Mesendoderm (in vitro differentiated cells): Measurements from ENCODE around the gene NME1.
"Not testable (repeated sequence)": the region's sequence is repeated elsewhere in the genome, so short reads cannot be mapped to it uniquely, and the experiment has no call there.

Experiments used
- DNase-seq: peaks from one replicate; pipeline ENCODE4 v3.0.0; 2013
- H2AK5ac ChIP-seq: 2 replicates; pipeline ENCODE4 v1.6.1; 2013; ENCODE audit warnings: low read length, inconsistent platforms
- H2BK120ac ChIP-seq: 2 replicates; pipeline ENCODE4 v1.6.1; 2013; ENCODE audit warnings: low read depth, mild to moderate bottlenecking, low read length, moderate library complexity, mixed read lengths
- H2BK15ac ChIP-seq: replicated peaks from 2 replicates; pipeline ENCODE4 v1.6.1; 2013; ENCODE audit warnings: low read depth, mild to moderate bottlenecking, moderate library complexity
- H2BK5ac ChIP-seq: 2 replicates; pipeline ENCODE4 v1.6.1; 2013; ENCODE audit warnings: low read length, inconsistent platforms
- H3K18ac ChIP-seq: 2 replicates; pipeline ENCODE4 v1.6.1; 2013; ENCODE audit warnings: mild to moderate bottlenecking, low read length, mixed read lengths
- H3K23ac ChIP-seq: one replicate; pipeline ENCODE4 v1.6.1; 2013; ENCODE audit warnings: low read length
- H3K27ac ChIP-seq: 2 replicates; pipeline ENCODE4 v1.5.1; 2013; ENCODE audit warnings: low read depth, mild to moderate bottlenecking, inconsistent platforms, low read length, moderate library complexity
- H3K27me3 ChIP-seq: 2 replicates; pipeline ENCODE4 v1.6.1; 2013; ENCODE audit warnings: low read length, control low read depth, mild to moderate bottlenecking, inconsistent platforms; ENCODE audit not compliant: insufficient read depth, poor library complexity
- H3K36me3 ChIP-seq: 2 replicates; pipeline ENCODE4 v1.6.1; 2013; ENCODE audit warnings: low read length, inconsistent platforms; ENCODE audit not compliant: control insufficient read depth, insufficient read depth
- H3K4ac ChIP-seq: one replicate; pipeline ENCODE4 v1.6.1; 2013; ENCODE audit warnings: low read depth, mild to moderate bottlenecking, low read length, moderate library complexity
- H3K4me1 ChIP-seq: 2 replicates; pipeline ENCODE4 v1.6.1; 2013; ENCODE audit warnings: low read depth, low read length, inconsistent platforms; ENCODE audit not compliant: control insufficient read depth
- H3K4me2 ChIP-seq: 2 replicates; pipeline ENCODE4 v1.6.1; 2013; ENCODE audit warnings: low read length
- H3K4me3 ChIP-seq: 2 replicates; pipeline ENCODE4 v1.5.1; 2013; ENCODE audit warnings: mild to moderate bottlenecking, low read length
- H3K56ac ChIP-seq: one replicate; pipeline ENCODE4 v1.6.1; 2013; ENCODE audit warnings: low read length
- H3K79me1 ChIP-seq: 2 replicates; pipeline ENCODE4 v1.6.1; 2013; ENCODE audit warnings: low read length, inconsistent platforms
- H3K79me2 ChIP-seq: 2 replicates; pipeline ENCODE4 v1.6.1; 2013; ENCODE audit warnings: mild to moderate bottlenecking, low read length; ENCODE audit not compliant: control insufficient read depth, insufficient read depth
- H3K9ac ChIP-seq: 2 replicates; pipeline ENCODE4 v1.6.1; 2013; ENCODE audit warnings: low read length, inconsistent platforms
- H4K5ac ChIP-seq: one replicate; pipeline ENCODE4 v1.6.1; 2013; ENCODE audit warnings: low read length
- H4K8ac ChIP-seq: one replicate; pipeline ENCODE4 v1.6.1; 2013; ENCODE audit warnings: low read depth, mild to moderate bottlenecking, control low read depth, low read length, moderate library complexity
- WGBS: extraction: QIAGEN DNeasy Blood & Tissue Kit; methylation state at CpG from one replicate; pipeline ENCODE4 v1.1.7; 2013; ENCODE audit warnings: low lambda C conversion rate, missing lambda C conversion rate; ENCODE audit not compliant: insufficient coverage; ENCODE audit errors: extremely low coverage; 5-methylcytosine and 5-hydroxymethylcytosine counted together

The NME1 gene

DNA sequence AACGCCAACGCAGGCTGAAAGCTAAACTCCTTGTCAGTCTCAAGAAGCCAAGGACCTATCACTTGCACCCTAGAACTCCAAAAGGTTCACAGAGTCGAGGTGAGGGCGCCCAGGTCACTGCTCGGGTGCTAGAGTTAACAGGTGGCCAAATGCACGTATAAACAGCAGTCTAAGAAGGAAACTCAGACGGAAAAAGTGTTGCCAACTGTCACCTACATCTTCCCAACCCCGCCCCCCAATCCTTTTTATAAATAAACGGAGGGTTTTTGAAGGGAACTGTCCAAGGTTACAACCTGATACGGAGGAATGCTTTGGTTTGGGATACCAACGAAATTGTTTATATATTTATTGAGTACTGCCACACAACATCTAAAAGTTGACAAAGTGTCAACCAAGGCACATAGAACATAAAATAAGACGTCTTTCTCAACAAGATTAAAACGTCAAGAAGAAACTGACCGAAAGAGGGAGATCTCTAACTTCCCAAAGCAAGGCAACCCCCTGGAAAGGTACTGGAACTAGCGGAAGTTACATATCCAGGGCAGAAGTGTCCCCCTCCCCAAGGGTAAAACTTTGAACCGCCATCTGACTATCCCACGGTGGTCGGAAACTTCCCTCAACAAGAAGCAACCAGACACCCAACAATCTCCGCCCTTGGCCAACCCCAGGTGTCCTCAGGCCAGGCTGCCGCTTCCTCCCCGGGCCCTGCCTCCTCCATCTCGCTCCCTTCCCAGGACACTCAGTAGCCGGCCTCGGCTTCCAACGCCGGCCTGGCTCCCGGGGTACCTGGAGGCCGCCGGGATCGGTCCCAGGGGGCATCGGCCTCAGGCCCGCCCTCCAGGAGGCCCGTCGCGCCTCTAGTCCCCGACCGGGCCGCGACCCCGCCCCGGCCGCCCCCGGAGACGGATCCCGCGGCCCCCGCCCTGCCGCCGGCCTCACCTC is 33.7 kb upstream of the NME1 start:
- no peak overlapping the region for H2BK5ac ChIP-seq
- no peaks in the 10 kb centered on the region for H3K36me3 ChIP-seq
- H3K4me2 ChIP-seq, result peak overlapping the region; percentile 69
- no CpG with 5 or more reads among the region's 49 CpGs for WGBS
- H2BK15ac ChIP-seq, result no peak overlapping the region
- no peak overlapping the region for H2AK5ac ChIP-seq
- H3K79me2 ChIP-seq, result peaks cover 27% of the 10 kb centered on the region
- H3K23ac ChIP-seq, result peak overlapping the region; percentile 45
- H3K79me1 ChIP-seq, result peaks cover 14% of the 10 kb centered on the region
- peak overlapping the region; percentile 96 for H3K9ac ChIP-seq
- peak; percentile 86 for DNase-seq
- H3K27ac ChIP-seq, result peak overlapping the region; percentile 71
- no peaks in the 10 kb centered on the region for H3K27me3 ChIP-seq
- H3K4ac ChIP-seq, result no peak overlapping the region
- no peak overlapping the region for H2BK120ac ChIP-seq
- H3K18ac ChIP-seq, result peak overlapping the region; percentile 62
- H3K56ac ChIP-seq, result peak overlapping the region; percentile 98
- H3K4me1 ChIP-seq, result peaks cover 2% of the 10 kb centered on the region
- H4K5ac ChIP-seq, result no peak overlapping the region
- H3K4me3 ChIP-seq, result peak overlapping the region; percentile 98
- no peak overlapping the region for H4K8ac ChIP-seq

DNA sequence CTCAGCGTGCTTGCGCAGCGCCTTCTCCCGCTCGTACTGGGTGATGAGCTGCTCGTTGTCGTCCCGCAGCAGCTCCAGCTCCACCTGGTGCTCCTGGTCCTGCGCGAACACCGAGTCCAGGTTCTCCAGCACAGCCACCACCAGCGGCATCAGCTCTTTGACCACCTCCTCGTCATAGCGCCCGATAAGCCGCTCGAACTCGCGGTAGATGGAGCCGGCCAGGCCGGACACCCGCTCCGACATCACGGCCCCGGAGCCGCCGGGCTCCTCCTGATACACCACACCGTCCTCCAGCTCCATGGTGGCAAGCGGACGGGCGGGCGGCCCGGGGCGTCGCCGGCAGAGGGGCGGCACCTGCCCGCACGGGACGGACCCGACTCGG is 33.0 kb upstream of the NME1 start:
- Histone ChIP-seq H2AK5ac (no peak overlapping the region), H3K9ac (peak overlapping the region; percentile 96), H3K79me1 (peaks cover 11% of the 10 kb centered on the region), H2BK15ac (no peak overlapping the region), H2BK5ac (no peak overlapping the region), H3K4me1 (peaks cover 2% of the 10 kb centered on the region), H3K27ac (peak overlapping the region; percentile 71), H4K8ac (no peak overlapping the region), H2BK120ac (no peak overlapping the region), H3K23ac (peak overlapping the region; percentile 45), H3K4ac (no peak overlapping the region), H3K36me3 (no peaks in the 10 kb centered on the region), H3K27me3 (no peaks in the 10 kb centered on the region), H3K4me2 (peak overlapping the region; percentile 56), H3K56ac (peak overlapping the region; percentile 98), H3K4me3 (peak overlapping the region; percentile 98), H3K18ac (peak overlapping the region; percentile 62), H4K5ac (no peak overlapping the region), H3K79me2 (peaks cover 24% of the 10 kb centered on the region)
- peak; percentile 71 for DNase-seq
- WGBS, result no CpG with 5 or more reads among the region's 42 CpGs

DNA sequence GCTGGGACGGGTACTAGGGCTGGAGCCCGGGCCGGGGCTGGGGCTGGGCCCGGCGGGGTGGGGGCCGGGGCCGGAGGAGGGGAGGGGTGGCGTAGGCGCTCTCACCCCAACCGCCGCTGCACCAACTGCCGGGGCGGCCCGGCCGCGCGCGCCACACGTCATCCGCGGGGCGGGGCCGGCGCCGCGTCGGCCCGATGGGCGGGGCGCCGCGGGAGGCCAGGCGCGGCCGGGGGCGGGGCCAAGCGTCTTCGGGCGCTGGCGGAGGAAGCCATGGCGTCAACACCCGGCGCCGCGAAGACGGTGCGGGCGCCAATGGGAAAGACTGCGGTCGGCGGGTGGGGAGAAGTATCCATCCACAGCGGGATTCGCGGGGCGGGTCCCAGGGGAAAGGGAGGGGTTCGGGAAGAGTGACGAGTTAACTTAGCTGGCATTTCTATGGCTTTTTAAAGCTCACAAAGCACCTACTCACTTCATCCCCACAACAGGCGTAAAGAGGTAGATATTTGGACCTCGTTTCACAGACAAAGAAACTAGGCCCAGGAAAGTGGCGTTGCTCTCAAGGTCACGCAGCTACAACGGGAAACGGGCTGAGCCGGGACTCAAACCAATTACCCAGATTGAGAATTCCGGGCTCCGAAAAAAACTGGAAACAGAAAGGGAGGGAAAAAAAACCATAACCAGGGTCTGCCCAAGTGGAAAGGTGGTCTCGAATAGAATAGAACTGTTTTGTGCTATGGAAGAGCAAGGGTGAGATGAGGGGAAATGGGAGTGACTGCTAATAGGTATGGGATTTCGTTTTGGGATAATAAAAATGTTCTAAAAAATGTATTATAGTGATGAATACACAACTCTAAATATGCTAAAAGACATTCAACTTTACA is 32.4 kb upstream of the NME1 start, which contains the start of gene SPAG9:
SPAG9 (minus strand) TSS at position 130 of the 881 bp plus-strand sequence. CDS start 212 bp downstream, outside the sequence.
- Histone ChIP-seq H4K8ac (no peak within 1 kb of the TSS), H3K23ac (peak within 1 kb of the TSS; percentile 45), H3K79me2 (peaks cover 24% of the 10 kb centered on the region), H3K27me3 (no peaks in the 10 kb centered on the region), H2BK5ac (peak within 1 kb of the TSS; percentile 8), H3K4ac (peak within 1 kb of the TSS; percentile 43), H3K79me1 (peaks cover 11% of the 10 kb centered on the region), H2AK5ac (no peak within 1 kb of the TSS), H3K27ac (peak within 1 kb of the TSS; percentile 85), H2BK15ac (no peak within 1 kb of the TSS), H3K18ac (peak within 1 kb of the TSS; percentile 75), H4K5ac (peak within 1 kb of the TSS; percentile 1), H3K4me3 (peak within 1 kb of the TSS; percentile 98), H3K9ac (peak within 1 kb of the TSS; percentile 96), H2BK120ac (no peak within 1 kb of the TSS), H3K36me3 (no peaks in the 10 kb centered on the region), H3K56ac (peak within 1 kb of the TSS; percentile 98), H3K4me2 (peak within 1 kb of the TSS; percentile 98), H3K4me1 (peaks cover 2% of the 10 kb centered on the region)
- no CpG with 5 or more reads among the region's 68 CpGs for WGBS
- DNase-seq, result peak; percentile 96

DNA sequence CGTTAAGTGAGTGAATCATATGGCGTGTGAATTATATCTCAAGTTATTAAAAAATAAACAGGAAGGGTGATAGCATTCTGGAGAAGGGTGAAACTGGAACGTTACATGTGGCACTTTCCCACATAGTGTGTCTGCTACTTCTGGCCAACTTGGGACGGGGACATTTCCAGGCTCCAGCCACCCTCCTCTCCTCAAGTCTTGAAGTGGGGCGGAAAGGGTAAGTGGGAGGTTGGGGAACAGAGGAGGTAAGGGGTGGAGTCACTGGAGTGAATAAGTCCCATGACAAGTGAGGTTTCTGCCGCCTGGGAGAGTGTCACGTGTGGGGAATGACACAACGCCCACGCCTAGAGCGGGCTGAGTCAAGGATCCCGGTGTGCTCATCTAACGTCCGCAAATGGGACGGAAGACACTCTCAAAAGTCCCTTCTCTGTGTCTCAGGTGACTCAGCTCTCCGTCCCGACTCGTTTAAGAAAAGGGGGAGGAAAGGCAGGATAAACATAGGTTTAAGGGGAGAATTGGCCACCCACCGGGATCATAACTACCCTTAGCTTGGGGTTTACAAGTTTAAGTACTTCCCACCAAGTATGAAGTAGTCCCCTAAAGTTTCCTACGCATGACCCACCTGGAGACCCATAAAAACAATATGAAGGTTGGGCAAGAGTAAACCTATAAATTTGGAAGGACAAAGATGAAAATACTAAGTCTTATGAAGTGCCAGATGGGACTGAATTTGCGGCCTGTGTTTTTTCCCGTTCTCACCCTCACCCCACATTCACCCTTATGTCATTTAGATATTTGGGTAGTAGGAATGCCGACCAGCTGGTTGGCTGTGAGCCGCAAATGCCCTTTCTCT is 31.5 kb upstream of the NME1 start:
- no CpG with 5 or more reads among the region's 23 CpGs for WGBS
- H3K27me3 ChIP-seq, result no peaks in the 10 kb centered on the region
- H4K5ac ChIP-seq, result no peak overlapping the region
- H3K36me3 ChIP-seq, result no peaks in the 10 kb centered on the region
- H3K18ac ChIP-seq, result peak overlapping the region; percentile 22
- H3K4me3 ChIP-seq, result peak overlapping the region; percentile 45
- H2BK5ac ChIP-seq, result no peak overlapping the region
- H3K79me1 ChIP-seq, result peaks cover 10% of the 10 kb centered on the region
- H3K4me2 ChIP-seq, result peak overlapping the region; percentile 98
- H3K56ac ChIP-seq, result peak overlapping the region; percentile 71
- no peak overlapping the region for H2AK5ac ChIP-seq
- H3K9ac ChIP-seq, result peak overlapping the region; percentile 81
- H4K8ac ChIP-seq, result no peak overlapping the region
- peaks cover 2% of the 10 kb centered on the region for H3K4me1 ChIP-seq
- peak overlapping the region; percentile 42 for H3K27ac ChIP-seq
- peak; percentile 94 for DNase-seq
- no peak overlapping the region for H3K23ac ChIP-seq
- H2BK15ac ChIP-seq, result no peak overlapping the region
- H3K4ac ChIP-seq, result no peak overlapping the region
- H2BK120ac ChIP-seq, result no peak overlapping the region
- peaks cover 16% of the 10 kb centered on the region for H3K79me2 ChIP-seq

DNA sequence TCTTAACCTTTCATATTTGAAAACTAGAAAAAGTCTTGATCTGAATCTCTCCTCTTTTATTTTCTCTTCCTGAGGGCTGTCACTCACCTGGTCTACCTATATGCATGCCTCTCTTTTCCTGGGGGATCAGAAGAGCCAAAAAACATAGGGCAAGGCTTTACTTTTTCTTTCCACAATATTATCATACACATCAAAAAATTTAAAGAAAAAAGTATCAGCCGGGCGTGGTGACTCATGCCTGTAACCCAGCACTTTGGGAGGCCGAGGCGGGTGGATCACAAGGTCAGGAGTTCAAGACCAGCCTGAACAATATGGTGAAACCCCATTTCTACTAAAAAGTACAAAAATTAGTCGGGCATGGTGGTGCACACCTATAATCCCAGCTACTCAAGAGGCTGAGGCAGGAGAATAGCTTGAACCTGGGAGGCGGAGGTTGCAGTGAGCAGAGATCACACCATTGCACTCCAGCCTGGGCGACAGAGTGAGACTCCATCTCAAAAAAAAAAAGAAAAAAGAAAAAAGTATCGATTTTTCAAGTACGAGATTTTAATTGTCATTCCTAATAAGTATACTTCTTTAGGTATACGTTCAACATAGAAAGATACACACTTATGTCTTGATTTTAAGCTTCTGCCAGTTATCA is 30.8 kb upstream of the NME1 start:
- not testable (repeated sequence) for H2BK15ac ChIP-seq, H3K4me1 ChIP-seq, H3K27me3 ChIP-seq, H3K23ac ChIP-seq, H4K8ac ChIP-seq, DNase-seq, H3K4me2 ChIP-seq, H3K27ac ChIP-seq, H3K18ac ChIP-seq, H2BK5ac ChIP-seq, H3K4ac ChIP-seq, H3K4me3 ChIP-seq, H3K36me3 ChIP-seq, H4K5ac ChIP-seq, H3K9ac ChIP-seq, H3K56ac ChIP-seq, H3K79me1 ChIP-seq, H2AK5ac ChIP-seq, H2BK120ac ChIP-seq
- peaks cover 16% of the 10 kb centered on the region for H3K79me2 ChIP-seq
- no CpG with 5 or more reads among the region's 10 CpGs for WGBS
